ENCODE measurements around the gene FHIT.

DNA sequence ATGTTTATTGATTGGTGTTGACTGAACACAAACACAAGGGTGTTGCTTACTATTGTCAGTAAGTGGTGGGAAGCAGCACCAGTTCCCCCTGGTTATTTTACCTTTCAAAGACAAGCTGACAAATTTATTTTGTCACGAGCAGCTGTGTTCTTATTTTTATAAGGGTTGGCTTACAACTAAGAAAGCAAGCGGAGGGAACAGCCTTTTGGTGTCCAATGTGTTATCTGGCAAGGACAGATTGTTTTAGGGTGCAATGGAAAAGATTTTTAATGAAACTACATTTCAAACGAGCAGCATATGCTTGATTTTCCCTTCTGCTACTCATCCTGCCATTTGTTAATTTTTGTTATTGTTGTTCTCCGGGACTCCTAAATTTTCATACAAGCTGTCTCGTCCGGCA is 1280.9 kb downstream of the FHIT start:
- TF ChIP-seq, protein P1, sequence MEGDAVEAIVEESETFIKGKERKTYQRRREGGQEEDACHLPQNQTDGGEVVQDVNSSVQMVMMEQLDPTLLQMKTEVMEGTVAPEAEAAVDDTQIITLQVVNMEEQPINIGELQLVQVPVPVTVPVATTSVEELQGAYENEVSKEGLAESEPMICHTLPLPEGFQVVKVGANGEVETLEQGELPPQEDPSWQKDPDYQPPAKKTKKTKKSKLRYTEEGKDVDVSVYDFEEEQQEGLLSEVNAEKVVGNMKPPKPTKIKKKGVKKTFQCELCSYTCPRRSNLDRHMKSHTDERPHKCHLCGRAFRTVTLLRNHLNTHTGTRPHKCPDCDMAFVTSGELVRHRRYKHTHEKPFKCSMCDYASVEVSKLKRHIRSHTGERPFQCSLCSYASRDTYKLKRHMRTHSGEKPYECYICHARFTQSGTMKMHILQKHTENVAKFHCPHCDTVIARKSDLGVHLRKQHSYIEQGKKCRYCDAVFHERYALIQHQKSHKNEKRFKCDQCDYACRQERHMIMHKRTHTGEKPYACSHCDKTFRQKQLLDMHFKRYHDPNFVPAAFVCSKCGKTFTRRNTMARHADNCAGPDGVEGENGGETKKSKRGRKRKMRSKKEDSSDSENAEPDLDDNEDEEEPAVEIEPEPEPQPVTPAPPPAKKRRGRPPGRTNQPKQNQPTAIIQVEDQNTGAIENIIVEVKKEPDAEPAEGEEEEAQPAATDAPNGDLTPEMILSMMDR (IDR thresholded peaks at IDR 0.05), result no peak
- TF ChIP-seq POLR2AphosphoS5 (IDR thresholded peaks at IDR 0.05) (no peak), POLR2A (IDR thresholded peaks at IDR 0.05) (no peak)
